GM12878 (cell line): ENCODE measurements around the gene ZSCAN22. TPM values are rescaled to one million over a fixed set of nuclear protein-coding genes. Genes with fewer than 3 reads are reported as not detected.
A peak's percentile ranks its signal among the peaks of the same experiment; 100 is the strongest.

Experiments
- ATAC-seq: fragments of 200-7000 bp; cut with Tn5 transposase; 3 replicates; pipeline ENCODE4 v1.9.1; 2020; ENCODE audit warnings: mild to moderate bottlenecking, moderate library complexity
- BruUV-seq: library from RNA; stranded (reverse); fragments of 400-500 nt; replicated peaks from 2 replicates; lab custom pipeline; 2021; lab: Mats Ljungman, UMichigan
- CTCF ChIA-PET: fragments of 300-600 bp; sonication (Branson Sonifier 250); formaldehyde crosslinking; extraction: SDS; loops from one replicate; lab custom pipeline; 2021; ENCODE audit warnings: inconsistent platforms; lab: Yijun Ruan, JAX
- POLR2A ChIA-PET: fragments of 350-600 bp; formaldehyde crosslinking; extraction: SDS; loops from one replicate; lab custom pipeline; 2021; ENCODE audit warnings: inconsistent platforms; lab: Charles Lee
- RAD21 ChIA-PET: fragments of 300-600 bp; sonication (Branson Sonifier 250); formaldehyde crosslinking; loops from one replicate; lab custom pipeline; 2023; ENCODE audit warnings: antibody characterized with exemption; ENCODE audit not compliant: unreplicated experiment; lab: Charles Lee
- SMC1A ChIA-PET: fragments of 300-600 bp; sonication (Branson Sonifier 250); formaldehyde crosslinking; loops from one replicate; lab custom pipeline; 2023; ENCODE audit not compliant: unreplicated experiment, uncharacterized antibody; lab: Charles Lee
- DNase-seq: peaks from one replicate; pipeline ENCODE4 v3.0.0-alpha.2; 2011; ENCODE audit warnings: low read depth, low spot score
- FAIRE-seq: peaks from 3 replicates; lab custom pipeline; 2011; peaks lifted over from hg19 to GRCh38; lab: Jason Lieb, UNC
- H2AFZ ChIP-seq: 2 replicates; pipeline ENCODE4 v1.6.0; 2011; ENCODE audit warnings: low read depth, low read length, control low read depth; ENCODE audit not compliant: control insufficient read depth
- H3K27ac ChIP-seq: 2 replicates; pipeline ENCODE4 v1.5.1; 2011; ENCODE audit warnings: control low read depth; ENCODE audit not compliant: control insufficient read depth, insufficient read depth
- H3K27me3 ChIP-seq, 2 experiments: replicated peaks in 1 of 2; 2 replicates each; pipeline versions ENCODE4 v1.6.0 to v1.6.1; 2011; ENCODE audit warnings: low read length in 1 of 2; ENCODE audit not compliant: control insufficient read depth in 2 of 2, insufficient read depth in 2 of 2
- H3K36me3 ChIP-seq, 2 experiments: 2 replicates each; pipeline ENCODE4 v1.5.1; 2011; ENCODE audit warnings: low read length in 1 of 2; ENCODE audit not compliant: control insufficient read depth in 2 of 2, insufficient read depth in 2 of 2
- H3K4me1 ChIP-seq: 2 replicates; pipeline ENCODE4 v1.6.1; 2011; ENCODE audit warnings: mild to moderate bottlenecking, low read length, moderate library complexity, mixed read lengths; ENCODE audit not compliant: control insufficient read depth, insufficient read depth
- H3K4me2 ChIP-seq: 2 replicates; pipeline ENCODE4 v1.6.0; 2011; ENCODE audit warnings: control low read depth; ENCODE audit not compliant: control insufficient read depth, insufficient read depth
- H3K4me3 ChIP-seq: fragments of 200-600 bp; sonication (generic); 2 replicates; pipeline ENCODE4 v1.5.1; 2016
- H3K79me2 ChIP-seq: 2 replicates; pipeline ENCODE4 v1.6.0; 2011; ENCODE audit warnings: low read length; ENCODE audit not compliant: control insufficient read depth, insufficient read depth
- H3K9ac ChIP-seq: 2 replicates; pipeline ENCODE4 v1.8.0; 2011; ENCODE audit warnings: low read length, control low read depth, mixed read lengths; ENCODE audit not compliant: control insufficient read depth, insufficient read depth
- H3K9me3 ChIP-seq: replicated peaks from 3 replicates; pipeline ENCODE4 v1.5.1; 2011; ENCODE audit warnings: mild to moderate bottlenecking, low read length; ENCODE audit not compliant: control insufficient read depth, insufficient read depth
- H4K20me1 ChIP-seq: 2 replicates; pipeline ENCODE4 v1.6.0; 2011; ENCODE audit not compliant: control insufficient read depth, insufficient read depth
- BMI1 ChIP-seq: fragments of 450-650 bp; IDR thresholded peaks from 2 replicates; pipeline ENCODE4 v1.6.1; 2016; ENCODE audit warnings: mild to moderate bottlenecking, moderate library complexity, borderline replicate concordance
- HDGF ChIP-seq: fragments of 450-650 bp; IDR thresholded peaks from 2 replicates; pipeline ENCODE4 v1.6.1; 2016; ENCODE audit warnings: antibody characterized with exemption
- MYC ChIP-seq: IDR thresholded peaks from 2 replicates; pipeline ENCODE4 v1.6.1; 2011; ENCODE audit warnings: mild to moderate bottlenecking, low read length, moderate library complexity, inconsistent platforms; ENCODE audit not compliant: insufficient read depth, insufficient replicate concordance, insufficient read length, severe bottlenecking
- SRF ChIP-seq, 2 experiments: IDR thresholded peaks; 2 replicates each; pipeline ENCODE4 v1.6.1; 2011; ENCODE audit warnings: low read depth in 2 of 2, low read length in 2 of 2, mild to moderate bottlenecking in 1 of 2, moderate library complexity in 1 of 2
- TARDBP ChIP-seq: IDR thresholded peaks from 2 replicates; pipeline ENCODE4 v1.6.1; 2016; ENCODE audit warnings: borderline replicate concordance
- WGBS: methylation state at CpG from one replicate; pipeline ENCODE4 v1.1.6; 2016; ENCODE audit warnings: low lambda C conversion rate; ENCODE audit not compliant: insufficient replicate concordance, insufficient coverage; ENCODE audit errors: missing lambda C conversion rate; 5-methylcytosine and 5-hydroxymethylcytosine counted together
- in situ Hi-C: fragments of 300-500 bp; cut with MboI; formaldehyde crosslinking; loops from 9 replicates; pipeline ENCODE4 v1.14.3; 2018; ENCODE audit warnings: mixed read lengths
- intact Hi-C: fragments of 100-400 bp; cut with micrococcal nuclease; formaldehyde crosslinking; loops from one replicate; pipeline ENCODE4 v1.14.2; 2022; ENCODE audit not compliant: unreplicated experiment
- polyA plus RNA-seq, 11 experiments: library from polyadenylated mRNA; depleted of rRNA in 4 of 11; unstranded in 6 of 11; stranded (reverse) in 5 of 11; fragments of >200 nt; fragmentation: Nextera tagmentation in 4 of 11; fragmentation: Illumina TruSeq in 1 of 11; extraction: Ambion mirVana in 4 of 11; extraction: Trizol in 1 of 11; gene quantifications; 1 replicate in 1 of 11; 2 replicates in 10 of 11; pipeline versions ENCODE4 v1.2.1 to v1.2.3, GENCODE V29; 2011 to 2016; ENCODE audit warnings: inconsistent platforms in 2 of 11, missing spikeins in 2 of 11, low read depth in 1 of 11
- total RNA-seq, 4 experiments: library from RNA; depleted of rRNA in 3 of 4; stranded (reverse); fragments of >200 nt in 3 of 4; fragmentation: Illumina TruSeq in 1 of 4; extraction: Trizol in 1 of 4; gene quantifications; 2 replicates each; pipeline versions ENCODE4 v1.2.1 to v1.2.3, GENCODE V29; 2013 to 2021
- TF ChIP-seq, protein P1 (sequence below): fragments of 450-650 bp; IDR thresholded peaks from 2 replicates; pipeline ENCODE4 v1.6.1; 2016; ENCODE audit warnings: mild to moderate bottlenecking
- TF ChIP-seq, protein P2 (sequence below): fragments of 450-650 bp; formaldehyde crosslinking; IDR thresholded peaks from 2 replicates; pipeline ENCODE4 v1.4.0; 2020; ENCODE audit warnings: mild to moderate bottlenecking, moderate library complexity
- TF ChIP-seq, protein P3 (sequence below), 3 experiments: IDR thresholded peaks in 2 of 3; conservative IDR thresholded peaks in 1 of 3; 2 replicates each; pipeline ENCODE4 v1.5.1; 2011; ENCODE audit warnings: low read depth in 3 of 3, low read length in 3 of 3, mild to moderate bottlenecking in 3 of 3, control low read depth in 2 of 3, moderate library complexity in 2 of 3, inconsistent platforms in 1 of 3, mixed read lengths in 1 of 3; ENCODE audit not compliant: control insufficient read depth in 2 of 3, insufficient read depth in 1 of 3; ENCODE audit errors: extremely low read depth in 1 of 3

ZSCAN22 gene
- total and polyA plus RNA-seq, 10 of the 15 experiments (the other 5 are each of a cell fraction or from before 2014, with no cell fraction given), result 0.49 to 3.9 (median 2.6) TPM

DNA sequence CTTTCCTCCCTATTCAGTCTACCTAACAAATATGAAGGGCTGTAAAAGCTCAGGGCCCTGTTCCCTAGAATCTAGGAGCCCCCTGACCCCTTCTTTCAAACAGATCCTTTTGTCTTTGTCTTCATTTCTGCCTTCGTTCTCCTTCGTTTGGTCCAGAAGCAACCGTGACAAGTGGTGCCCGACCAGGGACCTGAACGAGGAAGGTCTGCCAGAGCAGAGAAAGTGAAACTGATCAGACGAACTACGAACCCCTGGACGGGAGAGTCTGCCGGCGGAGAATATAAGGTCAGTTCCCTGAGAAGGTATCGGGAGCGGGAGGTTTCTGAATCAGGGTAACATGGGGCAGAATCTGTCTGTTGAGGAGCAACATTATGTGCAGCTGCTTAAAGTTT is 20.9 kb upstream of the ZSCAN22 start:
- in situ Hi-C loops, result no loop called here
- BruUV-seq, result no TSS peak
- H3K4me1 ChIP-seq, result 0 out of 2 replicates have a peak, but pooled peaks cover 3% of the 10 kb centered on the region
- CTCF ChIA-PET, result interaction anchor here (1.1 kb wide), 1 partner anchor 77 kb away, joined by 3 read pairs; the partner anchor contains the start of gene ZNF544
- no peaks in the 10 kb centered on the region for H4K20me1 ChIP-seq
- H3K79me2 ChIP-seq, result peaks cover 24% of the 10 kb centered on the region
- DNase-seq, result no peak
- peaks cover under 1% of the 10 kb centered on the region; the same call in 1 of the 3 replicates for H3K9me3 ChIP-seq
- peak overlapping the region; percentile 97 for H3K4me3 ChIP-seq
- peaks cover 0 to 18% of the 10 kb centered on the region in 2 experiments; a peak in 3 of 4 replicates for H3K36me3 ChIP-seq
- H2AFZ ChIP-seq, result peak overlapping the region; percentile 78
- H3K27ac ChIP-seq, result peak overlapping the region; percentile 92
- peak; percentile 74 for FAIRE-seq
- peak overlapping the region; percentile 84 for H3K4me2 ChIP-seq
- SMC1A ChIA-PET, result interaction anchor here (0.8 to 1.8 kb wide), 5 partner anchors 9 to 123 kb away, joined by 3 to 5 read pairs (median 4); partner anchors contain the start of gene ZNF274
- RAD21 ChIA-PET, result interaction anchor here (1.5 kb wide), 1 partner anchor 20 kb away, joined by 6 read pairs; the partner anchor contains the start of gene ZSCAN22
- WGBS, result 6% methylated on average over 12 of the region's 12 CpGs
- intact Hi-C loops, result loop anchor here (2.0 to 10.0 kb wide), 2 partner anchors 21 to 81 kb away; partner anchors contain the start of genes ZNF544 and ZSCAN22
- H3K27me3 ChIP-seq, result no peaks in the 10 kb centered on the region
- TF ChIP-seq, protein P1, sequence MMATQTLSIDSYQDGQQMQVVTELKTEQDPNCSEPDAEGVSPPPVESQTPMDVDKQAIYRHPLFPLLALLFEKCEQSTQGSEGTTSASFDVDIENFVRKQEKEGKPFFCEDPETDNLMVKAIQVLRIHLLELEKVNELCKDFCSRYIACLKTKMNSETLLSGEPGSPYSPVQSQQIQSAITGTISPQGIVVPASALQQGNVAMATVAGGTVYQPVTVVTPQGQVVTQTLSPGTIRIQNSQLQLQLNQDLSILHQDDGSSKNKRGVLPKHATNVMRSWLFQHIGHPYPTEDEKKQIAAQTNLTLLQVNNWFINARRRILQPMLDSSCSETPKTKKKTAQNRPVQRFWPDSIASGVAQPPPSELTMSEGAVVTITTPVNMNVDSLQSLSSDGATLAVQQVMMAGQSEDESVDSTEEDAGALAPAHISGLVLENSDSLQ, result no peak
- TF ChIP-seq HDGF, result no peak
- no peak for TF ChIP-seq BMI1
- TF ChIP-seq MYC, result no peak
- H3K9ac ChIP-seq, result peak overlapping the region; percentile 73
- ATAC-seq, result peak; percentile 53
- POLR2A ChIA-PET, result interaction anchor here (0.5 to 2.0 kb wide), 7 partner anchors 9 to 223 kb away, joined by 3 to 7 read pairs (median 3); partner anchors contain the start of genes ZNF8 and ZSCAN22

DNA sequence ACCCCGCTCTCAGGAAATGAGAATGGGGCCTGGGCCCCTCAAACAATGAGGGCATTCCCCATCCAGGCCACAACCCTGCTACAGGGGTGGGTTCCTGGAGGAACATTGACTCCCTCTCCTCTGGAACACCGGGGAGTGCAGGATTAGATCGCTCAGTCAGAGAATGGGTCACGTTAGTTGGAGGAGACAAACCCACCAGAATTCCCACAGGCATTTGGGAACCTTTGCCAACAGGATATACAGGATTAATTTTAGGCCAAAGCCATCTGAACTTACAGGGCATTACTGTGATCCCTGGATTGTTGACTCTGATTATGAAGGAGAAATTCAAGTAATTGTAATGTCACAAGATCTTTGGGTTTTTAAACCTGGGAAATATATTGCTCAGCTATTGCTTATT is 19.1 kb upstream of the ZSCAN22 start:
- in situ Hi-C loops (no loop called here), intact Hi-C loops (loop anchor here (10.0 kb wide), 1 partner anchor 83 kb away; the partner anchor contains the start of gene ZNF544)
- FAIRE-seq, result no peak
- RAD21 ChIA-PET, result no interaction called here
- no peak for DNase-seq
- Histone ChIP-seq H3K36me3 (peaks cover 7 to 31% of the 10 kb centered on the region in 2 experiments), H3K4me3 (no peak overlapping the region), H3K79me2 (peaks cover 24% of the 10 kb centered on the region), H3K27ac (no peak overlapping the region), H3K9me3 (no peaks in the 10 kb centered on the region; the same call in 2 of the 3 replicates), H4K20me1 (no peaks in the 10 kb centered on the region), H3K9ac (no peak overlapping the region), H3K4me2 (no peak overlapping the region), H3K27me3 (no peaks in the 10 kb centered on the region), H2AFZ (no peak overlapping the region), H3K4me1 (0 out of 2 replicates have a peak, but pooled peaks cover 3% of the 10 kb centered on the region)
- no TSS peak for BruUV-seq
- POLR2A ChIA-PET, result no interaction called here
- ATAC-seq, result no peak
- 100% methylated on average over 4 of the region's 4 CpGs for WGBS
- SMC1A ChIA-PET, result interaction anchor here (1.1 to 1.7 kb wide), 2 partner anchors 14 to 212 kb away, joined by 3 to 4 read pairs; no protein-coding TSS in a partner anchor
- CTCF ChIA-PET, result no interaction called here
- TF ChIP-seq, protein P2, sequence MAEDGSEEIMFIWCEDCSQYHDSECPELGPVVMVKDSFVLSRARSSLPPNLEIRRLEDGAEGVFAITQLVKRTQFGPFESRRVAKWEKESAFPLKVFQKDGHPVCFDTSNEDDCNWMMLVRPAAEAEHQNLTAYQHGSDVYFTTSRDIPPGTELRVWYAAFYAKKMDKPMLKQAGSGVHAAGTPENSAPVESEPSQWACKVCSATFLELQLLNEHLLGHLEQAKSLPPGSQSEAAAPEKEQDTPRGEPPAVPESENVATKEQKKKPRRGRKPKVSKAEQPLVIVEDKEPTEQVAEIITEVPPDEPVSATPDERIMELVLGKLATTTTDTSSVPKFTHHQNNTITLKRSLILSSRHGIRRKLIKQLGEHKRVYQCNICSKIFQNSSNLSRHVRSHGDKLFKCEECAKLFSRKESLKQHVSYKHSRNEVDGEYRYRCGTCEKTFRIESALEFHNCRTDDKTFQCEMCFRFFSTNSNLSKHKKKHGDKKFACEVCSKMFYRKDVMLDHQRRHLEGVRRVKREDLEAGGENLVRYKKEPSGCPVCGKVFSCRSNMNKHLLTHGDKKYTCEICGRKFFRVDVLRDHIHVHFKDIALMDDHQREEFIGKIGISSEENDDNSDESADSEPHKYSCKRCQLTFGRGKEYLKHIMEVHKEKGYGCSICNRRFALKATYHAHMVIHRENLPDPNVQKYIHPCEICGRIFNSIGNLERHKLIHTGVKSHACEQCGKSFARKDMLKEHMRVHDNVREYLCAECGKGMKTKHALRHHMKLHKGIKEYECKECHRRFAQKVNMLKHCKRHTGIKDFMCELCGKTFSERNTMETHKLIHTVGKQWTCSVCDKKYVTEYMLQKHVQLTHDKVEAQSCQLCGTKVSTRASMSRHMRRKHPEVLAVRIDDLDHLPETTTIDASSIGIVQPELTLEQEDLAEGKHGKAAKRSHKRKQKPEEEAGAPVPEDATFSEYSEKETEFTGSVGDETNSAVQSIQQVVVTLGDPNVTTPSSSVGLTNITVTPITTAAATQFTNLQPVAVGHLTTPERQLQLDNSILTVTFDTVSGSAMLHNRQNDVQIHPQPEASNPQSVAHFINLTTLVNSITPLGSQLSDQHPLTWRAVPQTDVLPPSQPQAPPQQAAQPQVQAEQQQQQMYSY (CRISPR knock-in tag), result no peak
- no peak for TF ChIP-seq TARDBP
- TF ChIP-seq SRF (IDR thresholded peaks at IDR 0.05; ENCODE audit: low read depth in 2 of 2, low read length in 2 of 2), result no peak
- TF ChIP-seq, protein P3, sequence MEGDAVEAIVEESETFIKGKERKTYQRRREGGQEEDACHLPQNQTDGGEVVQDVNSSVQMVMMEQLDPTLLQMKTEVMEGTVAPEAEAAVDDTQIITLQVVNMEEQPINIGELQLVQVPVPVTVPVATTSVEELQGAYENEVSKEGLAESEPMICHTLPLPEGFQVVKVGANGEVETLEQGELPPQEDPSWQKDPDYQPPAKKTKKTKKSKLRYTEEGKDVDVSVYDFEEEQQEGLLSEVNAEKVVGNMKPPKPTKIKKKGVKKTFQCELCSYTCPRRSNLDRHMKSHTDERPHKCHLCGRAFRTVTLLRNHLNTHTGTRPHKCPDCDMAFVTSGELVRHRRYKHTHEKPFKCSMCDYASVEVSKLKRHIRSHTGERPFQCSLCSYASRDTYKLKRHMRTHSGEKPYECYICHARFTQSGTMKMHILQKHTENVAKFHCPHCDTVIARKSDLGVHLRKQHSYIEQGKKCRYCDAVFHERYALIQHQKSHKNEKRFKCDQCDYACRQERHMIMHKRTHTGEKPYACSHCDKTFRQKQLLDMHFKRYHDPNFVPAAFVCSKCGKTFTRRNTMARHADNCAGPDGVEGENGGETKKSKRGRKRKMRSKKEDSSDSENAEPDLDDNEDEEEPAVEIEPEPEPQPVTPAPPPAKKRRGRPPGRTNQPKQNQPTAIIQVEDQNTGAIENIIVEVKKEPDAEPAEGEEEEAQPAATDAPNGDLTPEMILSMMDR (IDR thresholded peaks at IDR 0.05 in 2 of 3, conservative IDR thresholded peaks at IDR 0.05 in 1 of 3; ENCODE audit: control insufficient read depth in 2 of 3, extremely low read depth in 1 of 3, insufficient read depth in 1 of 3, low read depth in 3 of 3, low read length in 3 of 3), result no peak
